GM18520 (cell line): Measurements from ENCODE around the gene BPTF.
"Not testable (repeated sequence)": the region's sequence is repeated elsewhere in the genome, so short reads cannot be mapped to it uniquely, and the experiment has no call there.

ENCODE experiments used
- ATAC-seq: cut with Tn5 transposase; IDR thresholded peaks from one replicate; pipeline ENCODE4 v1.9.1; 2021; ENCODE audit not compliant: unreplicated experiment

Gene BPTF

DNA sequence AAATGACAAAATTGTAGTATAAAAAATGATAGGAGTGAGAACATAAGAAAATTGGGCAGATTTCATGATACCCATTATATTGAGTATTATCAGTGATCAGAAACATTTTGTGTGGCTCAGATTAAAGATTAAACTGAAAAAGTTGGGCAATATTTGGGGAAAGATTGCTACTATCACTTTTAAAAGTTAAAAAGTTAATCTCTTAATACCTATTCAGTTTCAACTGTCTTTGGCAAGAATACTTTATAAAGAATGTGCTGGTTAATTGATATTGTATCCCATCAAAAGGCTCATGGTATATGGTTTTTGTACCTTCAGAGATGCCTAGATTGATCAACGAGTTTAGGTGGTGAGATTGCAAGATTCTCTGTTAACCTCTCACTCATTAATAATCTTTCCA lies 55.8 kb downstream of the BPTF start:
- ATAC-seq: no peak

GRCh38 chr17:67884741-67885140 lies 59.4 kb downstream of the BPTF start:
- no peak for ATAC-seq

DNA sequence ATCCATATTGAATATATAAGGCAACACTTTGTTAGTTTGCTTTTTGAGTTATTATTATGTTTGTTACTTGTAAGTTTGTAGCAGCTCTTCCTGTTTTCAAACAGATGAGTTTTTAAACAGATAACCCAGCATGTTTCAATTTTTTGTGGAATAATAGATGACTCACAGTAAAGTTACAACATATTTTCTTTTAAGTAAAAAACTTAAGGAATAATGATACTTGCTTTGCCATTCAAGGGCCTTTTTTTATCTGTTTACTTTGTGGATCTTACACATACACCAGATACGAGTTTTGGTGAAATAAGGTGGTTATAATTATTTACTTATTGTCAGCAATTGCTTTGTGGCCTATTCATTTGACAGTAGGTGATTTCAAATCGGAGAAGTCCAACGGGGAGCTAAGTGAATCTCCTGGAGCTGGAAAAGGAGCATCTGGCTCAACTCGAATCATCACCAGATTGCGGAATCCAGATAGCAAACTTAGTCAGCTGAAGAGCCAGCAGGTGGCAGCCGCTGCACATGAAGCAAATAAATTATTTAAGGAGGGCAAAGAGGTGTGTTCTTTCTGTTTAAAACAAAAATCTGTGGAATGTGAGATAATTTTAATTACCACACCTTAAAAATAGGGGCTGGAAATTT lies 66.3 kb downstream of the BPTF start:
- no peak for ATAC-seq

DNA sequence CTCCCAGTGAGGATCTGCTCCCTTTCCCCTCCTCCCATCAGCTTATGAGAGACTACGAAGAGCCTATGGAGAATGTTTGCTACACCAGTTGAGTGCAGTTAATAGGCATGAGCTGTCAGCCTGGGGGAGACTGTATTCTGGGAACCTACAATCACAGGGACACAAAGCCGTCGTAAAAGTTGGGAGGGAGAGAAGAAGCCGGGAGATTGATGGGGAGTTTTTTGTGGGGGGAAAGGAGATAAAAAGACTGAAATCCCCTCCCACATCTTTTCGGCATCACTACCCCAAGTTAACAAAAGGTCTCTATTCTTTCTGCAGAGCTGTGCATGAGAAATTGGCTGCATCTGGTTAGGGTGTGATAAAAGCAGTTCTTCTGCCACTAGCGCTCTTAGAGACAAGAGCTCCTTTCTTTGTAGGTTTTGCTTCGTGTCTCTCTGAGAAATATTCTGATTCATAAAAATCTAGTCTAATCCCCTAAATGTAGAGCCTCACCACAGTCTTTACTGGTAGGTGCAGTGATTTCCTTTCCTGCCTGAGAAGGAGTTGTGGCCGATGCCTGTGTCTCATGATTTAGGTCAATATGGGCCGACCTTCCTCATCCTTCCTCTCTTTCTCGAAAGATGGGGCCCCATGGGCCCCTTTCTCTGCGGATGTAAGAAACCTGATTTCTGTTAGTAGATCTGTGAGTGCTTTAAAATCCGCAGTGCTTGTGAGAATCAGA lies 77.4 kb downstream of the BPTF start:
- ATAC-seq: no peak

- ATAC-seq: not testable (repeated sequence)
Observed at GRCh38 chr17:67905298-67905697, 80.0 kb downstream of the BPTF start.

- not testable (repeated sequence) for ATAC-seq
Observed at GRCh38 chr17:67910117-67910803, 85.0 kb downstream of the BPTF start.

DNA sequence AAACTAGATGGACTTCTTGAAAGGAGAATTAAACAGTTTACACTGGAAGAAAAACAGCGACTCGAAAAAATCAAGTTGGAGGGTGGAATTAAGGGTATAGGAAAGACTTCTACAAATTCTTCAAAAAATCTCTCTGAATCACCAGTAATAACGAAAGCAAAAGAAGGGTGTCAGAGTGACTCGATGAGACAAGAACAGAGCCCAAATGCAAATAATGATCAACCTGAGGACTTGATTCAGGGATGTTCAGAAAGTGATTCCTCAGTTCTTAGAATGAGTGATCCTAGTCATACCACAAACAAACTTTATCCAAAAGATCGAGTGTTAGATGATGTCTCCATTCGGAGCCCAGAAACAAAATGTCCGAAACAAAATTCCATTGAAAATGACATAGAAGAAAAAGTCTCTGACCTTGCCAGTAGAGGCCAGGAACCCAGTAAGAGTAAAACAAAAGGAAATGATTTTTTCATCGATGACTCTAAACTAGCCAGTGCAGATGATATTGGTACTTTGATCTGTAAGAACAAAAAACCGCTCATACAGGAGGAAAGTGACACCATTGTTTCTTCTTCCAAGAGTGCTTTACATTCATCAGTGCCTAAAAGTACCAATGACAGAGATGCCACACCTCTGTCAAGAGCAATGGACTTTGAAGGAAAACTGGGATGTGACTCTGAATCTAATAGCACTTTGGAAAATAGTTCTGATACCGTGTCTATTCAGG lies 85.9 kb downstream of the BPTF start:
- ATAC-seq: no peak

DNA sequence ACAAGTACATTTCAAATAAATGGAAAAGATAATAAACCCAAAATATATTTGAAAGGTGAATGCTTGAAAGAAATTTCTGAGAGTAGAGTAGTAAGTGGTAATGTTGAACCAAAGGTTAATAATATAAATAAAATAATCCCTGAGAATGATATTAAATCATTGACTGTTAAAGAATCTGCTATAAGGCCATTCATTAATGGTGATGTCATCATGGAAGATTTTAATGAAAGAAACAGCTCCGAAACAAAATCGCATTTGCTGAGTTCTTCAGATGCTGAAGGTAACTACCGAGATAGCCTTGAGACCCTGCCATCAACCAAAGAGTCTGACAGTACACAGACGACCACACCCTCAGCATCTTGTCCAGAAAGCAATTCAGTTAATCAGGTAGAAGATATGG lies 86.8 kb downstream of the BPTF start:
- no peak for ATAC-seq

DNA sequence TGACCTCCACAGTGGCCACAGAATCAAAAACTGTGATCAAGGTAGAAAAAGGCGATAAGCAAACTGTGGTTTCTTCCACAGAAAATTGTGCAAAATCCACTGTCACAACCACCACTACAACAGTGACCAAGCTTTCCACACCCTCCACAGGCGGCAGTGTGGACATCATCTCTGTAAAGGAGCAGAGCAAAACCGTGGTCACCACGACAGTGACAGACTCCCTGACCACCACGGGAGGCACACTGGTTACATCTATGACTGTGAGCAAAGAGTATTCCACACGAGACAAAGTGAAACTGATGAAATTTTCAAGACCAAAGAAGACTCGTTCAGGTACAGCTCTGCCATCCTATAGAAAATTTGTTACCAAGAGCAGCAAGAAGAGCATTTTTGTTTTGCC lies 87.4 kb downstream of the BPTF start:
- ATAC-seq: no peak

DNA sequence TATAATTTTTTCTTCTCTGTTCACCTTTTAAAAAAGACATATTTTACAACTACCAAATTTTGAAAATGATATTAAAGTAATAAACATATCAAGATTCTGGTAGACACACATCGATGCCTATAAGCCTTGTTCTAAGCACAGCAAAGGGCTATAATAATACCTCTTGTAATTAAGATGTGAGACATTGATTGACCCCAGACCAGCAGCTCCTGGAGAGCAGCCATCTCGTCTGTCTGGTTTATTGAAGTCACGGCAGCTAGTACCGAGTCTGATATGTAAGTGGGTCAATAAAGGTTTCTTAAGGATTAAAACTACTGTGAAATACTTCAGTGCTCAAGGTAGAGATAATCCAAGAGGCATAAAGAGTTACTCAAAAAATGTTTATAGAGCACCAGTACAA lies 94.9 kb downstream of the BPTF start:
- ATAC-seq: no peak

GRCh38 chr17:67922503-67922902 lies 97.2 kb downstream of the BPTF start:
- ATAC-seq: no peak

DNA sequence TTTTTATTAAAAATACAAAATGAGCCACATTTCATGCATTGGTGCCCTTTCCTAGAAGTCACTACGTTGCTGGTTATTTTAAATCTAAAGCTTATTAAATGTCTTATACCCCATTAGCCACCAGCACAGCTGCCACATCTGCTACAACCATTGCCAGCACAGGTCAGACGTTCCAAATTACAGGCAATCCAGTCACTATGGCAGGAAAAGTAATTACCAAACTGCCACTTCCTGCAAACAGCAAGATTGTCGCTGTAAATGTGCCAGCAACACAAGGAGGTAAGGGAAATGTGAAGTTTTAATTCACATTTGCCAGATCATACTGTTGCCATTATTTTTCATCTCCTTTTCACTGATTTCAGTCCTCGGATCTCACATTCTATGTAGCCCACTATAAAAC lies 103.5 kb downstream of the BPTF start:
- not testable (repeated sequence) for ATAC-seq

GRCh38 chr17:67931227-67931626 lies 105.9 kb downstream of the BPTF start:
- no peak for ATAC-seq

GRCh38 chr17:67942810-67943209 lies 117.5 kb downstream of the BPTF start:
- ATAC-seq: no peak

DNA sequence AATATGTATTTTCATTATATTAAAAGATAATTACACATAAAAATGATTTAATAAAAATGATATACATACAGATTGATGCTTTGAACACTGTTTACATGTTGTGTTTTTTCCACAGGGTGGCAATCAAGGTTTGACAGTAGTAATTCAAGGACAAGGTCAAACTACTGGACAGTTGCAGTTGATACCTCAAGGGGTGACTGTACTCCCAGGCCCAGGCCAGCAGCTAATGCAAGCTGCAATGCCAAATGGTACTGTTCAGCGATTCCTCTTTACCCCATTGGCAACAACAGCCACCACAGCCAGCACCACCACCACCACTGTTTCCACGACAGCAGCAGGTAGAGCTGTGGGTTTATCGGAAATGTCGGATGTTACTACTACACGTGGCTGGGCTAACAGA lies 118.7 kb downstream of the BPTF start:
- ATAC-seq: no peak

- ATAC-seq: no peak
Observed at GRCh38 chr17:67946513-67946912, 121.2 kb downstream of the BPTF start.

DNA sequence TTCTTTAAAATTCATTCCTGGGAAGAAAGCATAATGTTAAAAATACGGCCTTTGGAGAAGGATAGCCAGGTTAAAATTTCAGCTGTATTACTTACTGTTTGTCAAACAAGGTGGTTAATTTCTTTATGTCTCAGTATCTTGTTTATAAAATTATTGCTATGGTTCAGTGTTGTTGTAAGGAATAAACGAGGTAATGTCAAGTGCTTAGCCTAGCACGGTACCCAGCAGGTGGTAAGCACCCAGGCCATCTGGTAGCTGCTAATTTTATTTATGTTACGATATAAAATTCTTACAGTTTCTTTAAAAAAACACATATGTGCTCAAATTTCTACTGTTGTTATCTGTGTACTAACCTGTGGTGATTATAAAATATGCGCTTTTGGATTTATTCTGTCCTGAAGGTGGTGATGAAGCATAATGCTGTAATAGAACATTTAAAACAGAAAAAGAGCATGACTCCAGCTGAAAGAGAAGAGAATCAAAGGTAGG lies 122.1 kb downstream of the BPTF start:
- no peak for ATAC-seq

- no peak for ATAC-seq
Observed at GRCh38 chr17:67950945-67951344, 125.6 kb downstream of the BPTF start.

DNA sequence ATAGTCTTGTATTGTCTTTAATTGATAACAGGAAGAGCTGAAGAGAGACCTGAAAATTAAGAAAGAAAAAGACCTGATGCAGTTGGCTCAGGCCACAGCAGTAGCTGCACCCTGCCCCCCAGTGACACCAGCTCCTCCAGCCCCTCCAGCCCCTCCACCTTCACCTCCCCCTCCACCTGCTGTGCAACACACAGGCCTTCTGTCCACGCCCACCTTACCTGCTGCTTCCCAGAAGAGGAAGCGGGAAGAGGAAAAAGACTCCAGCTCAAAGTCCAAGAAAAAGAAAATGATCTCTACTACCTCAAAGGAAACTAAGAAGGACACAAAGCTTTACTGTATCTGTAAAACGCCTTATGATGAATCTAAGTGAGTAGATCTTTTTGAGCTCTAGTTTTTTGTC lies 134.2 kb downstream of the BPTF start:
- ATAC-seq: no peak

DNA sequence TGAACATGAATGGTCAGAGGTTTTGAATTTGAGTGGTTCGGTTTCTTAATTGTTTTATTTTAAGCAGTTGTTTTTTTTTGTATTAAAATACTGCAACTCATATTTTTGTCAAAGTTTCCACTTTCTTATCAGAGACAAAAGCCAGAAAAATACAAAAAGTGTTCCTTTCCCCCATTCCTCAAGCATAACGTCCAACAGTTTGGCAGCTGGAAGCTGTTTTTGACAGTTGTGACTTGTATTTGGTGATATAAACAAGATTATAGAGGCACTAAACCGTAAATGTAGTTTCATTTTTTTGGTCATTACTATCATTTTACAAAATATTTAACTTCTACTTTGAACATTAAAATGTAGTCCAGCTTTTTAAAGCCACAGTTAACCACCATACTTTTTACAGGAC lies 135.0 kb downstream of the BPTF start:
- ATAC-seq: not testable (repeated sequence)

DNA sequence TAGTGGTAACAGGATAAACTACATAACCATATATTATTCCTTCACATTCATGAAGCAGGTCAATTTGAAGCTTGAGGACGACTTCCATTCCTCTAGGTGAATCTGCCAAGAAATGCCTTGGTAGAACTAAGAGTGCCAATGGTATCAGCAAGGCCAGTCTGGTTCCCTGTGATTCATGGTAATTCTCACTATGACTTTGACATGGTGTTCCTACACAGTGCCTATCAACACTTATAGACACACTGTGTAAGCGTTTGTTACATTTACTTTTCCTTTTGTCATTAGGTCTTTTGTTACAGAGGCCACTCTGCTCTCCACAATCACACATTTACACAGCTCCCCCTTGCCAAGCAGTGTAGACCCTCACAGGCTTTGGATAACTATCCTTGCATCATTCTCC lies 136.9 kb downstream of the BPTF start:
- ATAC-seq: not testable (repeated sequence)
